Measurements from ENCODE around the gene AMFR.

- TF ChIP-seq ZNF274 (IDR thresholded peaks at IDR 0.05; ENCODE audit: low read depth, low read length) (no peak), YY1 (IDR thresholded peaks at IDR 0.05; ENCODE audit: insufficient read depth, insufficient read length) (no peak), SUZ12 (IDR thresholded peaks at IDR 0.05; ENCODE audit: extremely low read depth, insufficient read depth, insufficient read length) (no peak)
These were observed 4.0 kb downstream of the AMFR start for GRCh38 chr16:56421313-56421712.
